Measurements from ENCODE around the gene CPNE1.

DNA sequence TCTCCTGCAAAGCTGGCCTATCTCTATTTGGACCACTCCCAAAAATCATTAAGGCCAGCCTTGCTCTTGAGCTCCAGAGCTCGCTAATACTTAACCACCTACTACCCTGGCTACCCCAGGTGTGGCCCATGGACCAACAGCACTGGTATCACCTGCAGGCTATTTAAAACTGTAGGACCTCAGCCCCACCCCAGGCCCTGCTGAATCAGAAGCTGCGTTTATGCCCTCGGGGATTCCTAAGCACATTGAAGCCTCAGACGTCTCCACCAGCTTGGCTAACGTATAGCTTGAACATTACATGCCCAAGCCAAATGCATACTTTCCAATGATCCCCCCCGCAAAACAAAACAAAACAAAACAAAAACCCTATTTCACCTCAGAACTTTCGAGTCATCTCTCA lies 68.8 kb downstream of the CPNE1 start:
- TF ChIP-seq, protein P1, sequence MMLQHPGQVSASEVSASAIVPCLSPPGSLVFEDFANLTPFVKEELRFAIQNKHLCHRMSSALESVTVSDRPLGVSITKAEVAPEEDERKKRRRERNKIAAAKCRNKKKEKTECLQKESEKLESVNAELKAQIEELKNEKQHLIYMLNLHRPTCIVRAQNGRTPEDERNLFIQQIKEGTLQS (IDR thresholded peaks at IDR 0.05) = no peak
- TF ChIP-seq POLR2AphosphoS5 (IDR thresholded peaks at IDR 0.05; ENCODE audit: low read depth, low read length) (no peak), SRF (IDR thresholded peaks at IDR 0.05; ENCODE audit: low read depth) (no peak), YY1 (IDR thresholded peaks at IDR 0.05; ENCODE audit: extremely low read depth, insufficient replicate concordance, low read depth, low read length) (no peak), EZH2 (IDR thresholded peaks at IDR 0.05) (no peak), JUND (IDR thresholded peaks at IDR 0.05) (no peak)
- TF ChIP-seq, protein P2, sequence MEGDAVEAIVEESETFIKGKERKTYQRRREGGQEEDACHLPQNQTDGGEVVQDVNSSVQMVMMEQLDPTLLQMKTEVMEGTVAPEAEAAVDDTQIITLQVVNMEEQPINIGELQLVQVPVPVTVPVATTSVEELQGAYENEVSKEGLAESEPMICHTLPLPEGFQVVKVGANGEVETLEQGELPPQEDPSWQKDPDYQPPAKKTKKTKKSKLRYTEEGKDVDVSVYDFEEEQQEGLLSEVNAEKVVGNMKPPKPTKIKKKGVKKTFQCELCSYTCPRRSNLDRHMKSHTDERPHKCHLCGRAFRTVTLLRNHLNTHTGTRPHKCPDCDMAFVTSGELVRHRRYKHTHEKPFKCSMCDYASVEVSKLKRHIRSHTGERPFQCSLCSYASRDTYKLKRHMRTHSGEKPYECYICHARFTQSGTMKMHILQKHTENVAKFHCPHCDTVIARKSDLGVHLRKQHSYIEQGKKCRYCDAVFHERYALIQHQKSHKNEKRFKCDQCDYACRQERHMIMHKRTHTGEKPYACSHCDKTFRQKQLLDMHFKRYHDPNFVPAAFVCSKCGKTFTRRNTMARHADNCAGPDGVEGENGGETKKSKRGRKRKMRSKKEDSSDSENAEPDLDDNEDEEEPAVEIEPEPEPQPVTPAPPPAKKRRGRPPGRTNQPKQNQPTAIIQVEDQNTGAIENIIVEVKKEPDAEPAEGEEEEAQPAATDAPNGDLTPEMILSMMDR (IDR thresholded peaks at IDR 0.05 in 2 of 3, conservative IDR thresholded peaks at IDR 0.05 in 1 of 3; ENCODE audit: borderline replicate concordance in 1 of 3, insufficient read depth in 1 of 3, low read depth in 2 of 3, low read length in 2 of 3) = no peak

Data from HCT116 (cell line).